Lung (tissue), 12 donors: ENCODE results near the gene CCL21. TPM values are rescaled to one million over a fixed set of nuclear protein-coding genes. Genes with fewer than 3 reads are reported as not detected.

ENCODE experiments used
- ATAC-seq: fragments of 200-7000 bp; cut with Tn5 transposase; one replicate; pipeline ENCODE4 v1.9.1; 2020; ENCODE audit warnings: moderate number of reproducible peaks; ENCODE audit not compliant: insufficient read depth, low FRiP score
- DNase-seq, 3 donors: peaks; one replicate each; pipeline ENCODE4 v3.0.0-alpha.2; 2013 to 2017
- H3K27ac ChIP-seq, 2 donors: one replicate each; pipeline ENCODE4 v1.5.1; 2013; ENCODE audit warnings: mild to moderate bottlenecking in 2 of 2, moderate library complexity in 2 of 2, control low read depth in 1 of 2, inconsistent platforms in 1 of 2, low read depth in 1 of 2, low read length in 1 of 2
- H3K27me3 ChIP-seq, 3 donors: one replicate each; pipeline ENCODE4 v1.5.1; 2013; ENCODE audit warnings: low read length in 2 of 3; ENCODE audit not compliant: control insufficient read depth in 3 of 3, insufficient read depth in 3 of 3
- H3K36me3 ChIP-seq, 4 donors: one replicate each; pipeline ENCODE4 v1.5.1; 2013; ENCODE audit warnings: low read length in 4 of 4, mild to moderate bottlenecking in 1 of 4, moderate library complexity in 1 of 4; ENCODE audit not compliant: control insufficient read depth in 4 of 4, insufficient read depth in 4 of 4
- H3K4me1 ChIP-seq, 5 donors: one replicate each; pipeline ENCODE4 v1.5.1; 2013; ENCODE audit warnings: low read length in 5 of 5, mild to moderate bottlenecking in 2 of 5, moderate library complexity in 1 of 5; ENCODE audit not compliant: control insufficient read depth in 5 of 5, insufficient read depth in 5 of 5
- H3K4me3 ChIP-seq: one replicate; pipeline ENCODE4 v1.5.1; 2013; ENCODE audit warnings: mild to moderate bottlenecking, control low read depth, moderate library complexity
- H3K9ac ChIP-seq, 2 donors: one replicate each; pipeline ENCODE4 v1.5.1; 2013; ENCODE audit warnings: low read length in 2 of 2, control low read depth in 1 of 2; ENCODE audit not compliant: insufficient read depth in 1 of 2
- H3K9me3 ChIP-seq, 4 donors: one replicate each; pipeline ENCODE4 v1.5.1; 2013; ENCODE audit warnings: low read length in 3 of 4, mild to moderate bottlenecking in 1 of 4, moderate library complexity in 1 of 4; ENCODE audit not compliant: control insufficient read depth in 4 of 4, insufficient read depth in 3 of 4
- WGBS, 2 donors: extraction: QIAGEN DNeasy Blood & Tissue Kit; methylation state at CpG; one replicate each; pipeline ENCODE4 v1.1.7; 2013; 5-methylcytosine and 5-hydroxymethylcytosine counted together
- polyA plus RNA-seq, 2 donors: library from polyadenylated mRNA; stranded (reverse); fragments of 200-250 nt; gene quantifications; one replicate each; pipeline ENCODE4 v1.2.1, GENCODE V29; 2013
- total RNA-seq, 2 donors: library from RNA; depleted of rRNA in 1 of 2; stranded (reverse); fragments of >200 nt in 1 of 2; gene quantifications; one replicate each; pipeline ENCODE4 v1.2.1, GENCODE V29; 2014 to 2021
- TF ChIP-seq, protein P1 (sequence below): IDR thresholded peaks from 2 replicates; pipeline ENCODE4 v1.5.1; 2012; ENCODE audit warnings: mild to moderate bottlenecking; ENCODE audit errors: control extremely low read depth, extremely low read depth
- donor health status: control.
- donor health status: control.
- donor health status: Bipolar disorder and iron deficiency.
- donor health status: healthy.
- donor health status: DM: yes; HTN: yes; CAD: no.

Gene CCL21
- total and polyA plus RNA-seq, 4 donors: 67.3 to 473 (median 181) TPM

DNA sequence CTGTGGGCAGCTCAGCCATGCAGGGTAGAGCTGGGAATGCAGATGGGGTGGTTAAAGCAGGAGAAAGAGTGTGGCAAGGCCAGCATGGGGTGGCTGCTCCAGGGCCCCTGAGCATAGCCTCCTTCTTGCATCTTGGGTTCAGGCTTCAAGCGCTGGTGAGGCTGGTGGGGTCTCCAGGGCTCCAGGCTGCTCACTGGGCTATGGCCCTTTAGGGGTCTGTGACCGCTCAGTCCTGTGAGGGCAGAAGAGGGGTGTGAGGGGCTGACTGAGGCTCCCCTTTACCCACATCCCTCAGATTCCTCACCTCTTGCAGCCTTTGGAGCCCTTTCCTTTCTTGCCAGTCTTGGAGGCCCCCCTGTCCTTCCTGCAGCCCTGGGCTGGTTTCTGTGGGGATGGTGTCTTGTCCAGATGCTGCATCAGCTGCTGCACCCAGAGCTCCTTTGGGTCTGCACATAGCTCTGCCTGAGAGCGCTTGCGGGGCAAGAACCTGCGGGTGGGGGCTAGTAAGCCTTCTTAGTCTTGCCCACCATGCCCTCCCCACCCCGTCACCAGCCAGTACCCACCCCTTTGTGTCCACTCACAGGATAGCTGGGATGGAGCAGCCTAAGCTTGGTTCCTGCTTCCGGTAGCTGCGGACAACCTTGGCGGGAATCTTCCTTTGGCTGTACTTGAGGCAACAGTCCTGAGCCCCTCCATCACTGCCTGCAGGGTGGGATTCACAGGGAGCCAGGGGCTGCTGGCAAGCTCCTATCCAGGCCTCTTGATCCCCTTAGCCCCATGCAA, 549 bp downstream of the CCL21 start:
- Histone ChIP-seq H3K4me3 (no peak overlapping the region), H3K27ac (no peak overlapping the region), H3K9me3 (no peaks in the 10 kb centered on the region), H3K27me3 (peaks cover 0 to 2% (median 0%) of the 10 kb centered on the region in 3 donors), H3K4me1 (peaks cover 3 to 21% (median 4%) of the 10 kb centered on the region in 5 donors), H3K36me3 (no peaks in the 10 kb centered on the region), H3K9ac (no peak overlapping the region)
- TF ChIP-seq, protein P1, sequence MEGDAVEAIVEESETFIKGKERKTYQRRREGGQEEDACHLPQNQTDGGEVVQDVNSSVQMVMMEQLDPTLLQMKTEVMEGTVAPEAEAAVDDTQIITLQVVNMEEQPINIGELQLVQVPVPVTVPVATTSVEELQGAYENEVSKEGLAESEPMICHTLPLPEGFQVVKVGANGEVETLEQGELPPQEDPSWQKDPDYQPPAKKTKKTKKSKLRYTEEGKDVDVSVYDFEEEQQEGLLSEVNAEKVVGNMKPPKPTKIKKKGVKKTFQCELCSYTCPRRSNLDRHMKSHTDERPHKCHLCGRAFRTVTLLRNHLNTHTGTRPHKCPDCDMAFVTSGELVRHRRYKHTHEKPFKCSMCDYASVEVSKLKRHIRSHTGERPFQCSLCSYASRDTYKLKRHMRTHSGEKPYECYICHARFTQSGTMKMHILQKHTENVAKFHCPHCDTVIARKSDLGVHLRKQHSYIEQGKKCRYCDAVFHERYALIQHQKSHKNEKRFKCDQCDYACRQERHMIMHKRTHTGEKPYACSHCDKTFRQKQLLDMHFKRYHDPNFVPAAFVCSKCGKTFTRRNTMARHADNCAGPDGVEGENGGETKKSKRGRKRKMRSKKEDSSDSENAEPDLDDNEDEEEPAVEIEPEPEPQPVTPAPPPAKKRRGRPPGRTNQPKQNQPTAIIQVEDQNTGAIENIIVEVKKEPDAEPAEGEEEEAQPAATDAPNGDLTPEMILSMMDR: no peak
- 87 to 94% methylated on average over 9 of the region's 9 CpGs for WGBS, 2 donors
- DNase-seq (peak in 1 of 3 donors; percentile 14), ATAC-seq (no peak)

- Histone ChIP-seq H3K9ac (no peak overlapping the region), H3K9me3 (no peaks in the 10 kb centered on the region), H3K27me3 (no peaks in the 10 kb centered on the region), H3K27ac (no peak overlapping the region), H3K36me3 (no peaks in the 10 kb centered on the region), H3K4me1 (peaks cover 0 to 21% (median 4%) of the 10 kb centered on the region in 5 donors), H3K4me3 (no peak overlapping the region)
- TF ChIP-seq, protein P1: no peak
- DNase-seq (peak in 1 of 3 donors; percentile 5), ATAC-seq (no peak)
- WGBS, 2 donors: 88 to 93% methylated on average over 2 of the region's 2 CpGs
Measured at GRCh38 chr9:34707130-34707529, 2.8 kb downstream of the CCL21 start.

- H3K27me3 ChIP-seq: peaks cover 0 to 18% (median 5%) of the 10 kb centered on the region in 3 donors
- peak overlapping the region; percentile 57 for H3K4me3 ChIP-seq
- ATAC-seq (peak; percentile 92), DNase-seq (peak; percentile 84 to 92 (median 87))
- H3K27ac ChIP-seq: peak overlapping the region; percentile 46 to 48
- H3K36me3 ChIP-seq: no peaks in the 10 kb centered on the region
- TF ChIP-seq, protein P1: peak; percentile 97
- 1 to 4% methylated on average over 30 of the region's 30 CpGs for WGBS, 2 donors
- peak overlapping the region in 1 of 2 donors; percentile 62 for H3K9ac ChIP-seq
- no peaks in the 10 kb centered on the region for H3K9me3 ChIP-seq
- H3K4me1 ChIP-seq: peaks cover 0 to 12% (median 0%) of the 10 kb centered on the region in 5 donors
Measured at GRCh38 chr9:34701769-34702736, 7.9 kb downstream of the CCL21 start.
